A549 (cell line): ENCODE measurements around the gene COL13A1. TPM values are rescaled to one million over a fixed set of nuclear protein-coding genes. Genes with fewer than 3 reads are reported as not detected.

Experiments
- ATAC-seq, 2 experiments: fragments of 200-7000 bp in 1 of 2; fragments of >200 bp in 1 of 2; cut with Nextera tagmentation in 1 of 2; cut with Tn5 transposase in 1 of 2; 3 replicates each; pipeline versions ENCODE4 v1.8.0 to v1.9.1; 2018 to 2020; ENCODE audit warnings: mild to moderate bottlenecking in 1 of 2, moderate library complexity in 1 of 2
- CTCF ChIA-PET: fragments of 300-600 bp; sonication (Branson Sonifier 250); formaldehyde crosslinking; extraction: SDS; loops from one replicate; lab custom pipeline; 2021; ENCODE audit warnings: antibody characterized with exemption, inconsistent platforms; lab: Yijun Ruan, JAX
- POLR2A ChIA-PET: fragments of 350-600 bp; formaldehyde crosslinking; extraction: SDS; loops from one replicate; lab custom pipeline; 2021; ENCODE audit warnings: antibody characterized with exemption, inconsistent platforms; lab: Yijun Ruan, JAX
- DNase-seq, 2 experiments: peaks; one replicate each; pipeline versions ENCODE4 v3.0.0 to v3.0.0-alpha.2; 2011 to 2016; ENCODE audit warnings: low read depth in 1 of 2, low spot score in 1 of 2
- FAIRE-seq: peaks from 2 replicates; lab custom pipeline; 2011; peaks lifted over from hg19 to GRCh38; lab: Jason Lieb, UNC
- H3K27ac ChIP-seq, 2 experiments: fragments of >200 bp; sonication (Bioruptor Twin); formaldehyde crosslinking; 3 replicates each; pipeline ENCODE4 v1.5.1; 2016 to 2017
- H3K4me1 ChIP-seq: fragments of >200 bp; sonication (Bioruptor Twin); formaldehyde crosslinking; 3 replicates; pipeline ENCODE4 v1.6.1; 2016
- H3K4me2 ChIP-seq: fragments of >200 bp; sonication (Bioruptor Twin); formaldehyde crosslinking; 3 replicates; pipeline ENCODE4 v1.6.1; 2016
- H3K4me3 ChIP-seq: fragments of >200 bp; sonication (Bioruptor Twin); formaldehyde crosslinking; 3 replicates; pipeline ENCODE4 v1.5.1; 2016
- H3K9me3 ChIP-seq: fragments of >200 bp; sonication (Bioruptor Twin); formaldehyde crosslinking; 3 replicates; pipeline ENCODE4 v1.6.1; 2016
- BCL3 ChIP-seq: fragments of >200 bp; sonication (Bioruptor Twin); formaldehyde crosslinking; IDR thresholded peaks from 3 replicates; pipeline ENCODE4 v1.6.1; 2016
- CBX8 ChIP-seq: fragments of 200-600 bp; sonication (generic); IDR thresholded peaks from 2 replicates; pipeline ENCODE4 v1.6.1; 2016
- CTCF ChIP-seq: fragments of >200 bp; sonication (Bioruptor Twin); formaldehyde crosslinking; IDR thresholded peaks from 3 replicates; pipeline ENCODE4 v1.5.1; 2016
- ESRRA ChIP-seq: fragments of 150-350 bp; IDR thresholded peaks from 2 replicates; pipeline ENCODE4 v1.6.1; 2014; ENCODE audit warnings: mild to moderate bottlenecking, low read length, borderline replicate concordance
- FOXS1 ChIP-seq: fragments of 250-450 bp; sonication (Bioruptor Pico); IDR thresholded peaks from 2 replicates; pipeline ENCODE4 v1.5.0; 2020; ENCODE audit warnings: mild to moderate bottlenecking, moderate library complexity
- HES2 ChIP-seq: fragments of >200 bp; sonication (Bioruptor Twin); formaldehyde crosslinking; IDR thresholded peaks from 2 replicates; pipeline ENCODE4 v1.6.1; 2016
- HEYL ChIP-seq: fragments of 250-450 bp; sonication (Bioruptor Pico); IDR thresholded peaks from 2 replicates; pipeline ENCODE4 v1.8.0; 2021; ENCODE audit warnings: mild to moderate bottlenecking, moderate library complexity
- HMGXB4 ChIP-seq: fragments of 250-450 bp; sonication (Bioruptor Pico); IDR thresholded peaks from 2 replicates; pipeline ENCODE4 v1.5.0; 2021; ENCODE audit warnings: mild to moderate bottlenecking, moderate library complexity, borderline replicate concordance
- JUN ChIP-seq, 2 experiments: fragments of >200 bp; sonication (Bioruptor Twin); formaldehyde crosslinking; IDR thresholded peaks; 2 replicates in 1 of 2; 3 replicates in 1 of 2; pipeline ENCODE4 v1.6.1; 2016 to 2017
- MAFK ChIP-seq: fragments of 450-650 bp; IDR thresholded peaks from 2 replicates; pipeline ENCODE4 v1.6.1; 2014; ENCODE audit not compliant: partially characterized antibody
- MYC ChIP-seq: IDR thresholded peaks from 2 replicates; pipeline ENCODE4 v1.6.1; 2012; ENCODE audit warnings: mild to moderate bottlenecking, inconsistent platforms, low read length, improper control_type of control experiment, borderline replicate concordance
- NR3C1 ChIP-seq: fragments of >200 bp; sonication (Bioruptor Twin); formaldehyde crosslinking; IDR thresholded peaks from 3 replicates; pipeline ENCODE4 v1.6.1; 2017
- POLR2AphosphoS2 ChIP-seq: conservative IDR thresholded peaks from 2 replicates; pipeline ENCODE4 v1.6.1; 2012; ENCODE audit warnings: low read length, improper control_type of control experiment, inconsistent platforms
- RCOR1 ChIP-seq: fragments of 150-350 bp; IDR thresholded peaks from 2 replicates; pipeline ENCODE4 v1.6.1; 2014; ENCODE audit warnings: antibody characterized with exemption, low read length, low read depth
- TP53 ChIP-seq: fragments of 250-450 bp; sonication (Bioruptor Pico); IDR thresholded peaks from 2 replicates; pipeline ENCODE4 v1.5.0; 2021; ENCODE audit warnings: mild to moderate bottlenecking, moderate library complexity
- USF2 ChIP-seq: fragments of 450-650 bp; IDR thresholded peaks from 2 replicates; pipeline ENCODE4 v1.6.1; 2014; ENCODE audit warnings: antibody characterized with exemption
- ZFP36 ChIP-seq: fragments of 450-650 bp; IDR thresholded peaks from 2 replicates; pipeline ENCODE4 v1.6.1; 2014; ENCODE audit warnings: borderline replicate concordance; ENCODE audit not compliant: partially characterized antibody
- ZNF302 ChIP-seq: fragments of 250-450 bp; sonication (Bioruptor Pico); IDR thresholded peaks from 2 replicates; pipeline ENCODE4 v1.9.0; 2021; ENCODE audit warnings: inconsistent platforms, mild to moderate bottlenecking, moderate library complexity
- WGBS: methylation state at CpG from one replicate; pipeline ENCODE4 v1.1.6; 2017; ENCODE audit errors: missing lambda C conversion rate; 5-methylcytosine and 5-hydroxymethylcytosine counted together
- polyA plus RNA-seq, 4 experiments: library from polyadenylated mRNA; depleted of rRNA in 3 of 4; stranded (reverse); fragments of >200 nt; fragmentation: RNase III in 1 of 4; extraction: RNeasy Plus Mini Kit Qiagen cat#74134 plus additional on column Dnase treatment in 1 of 4; gene quantifications; 2 replicates in 3 of 4; 3 replicates in 1 of 4; pipeline ENCODE4 v1.2.3, GENCODE V29; 2011 to 2017

The COL13A1 gene
- polyA plus RNA-seq, 2 of the 4 experiments (the other 2 are of a cell fraction) = 0.08 to 0.27 TPM

- ATAC-seq (no peak), DNase-seq (no peak), FAIRE-seq (no peak)
- CTCF ChIA-PET = interaction anchor here (0.6 to 6.2 kb wide), 5 partner anchors 9 to 106 kb away, joined by 3 to 41 read pairs (median 7); no protein-coding TSS in a partner anchor
- H3K27ac ChIP-seq = no peak overlapping the region
- TF ChIP-seq HMGXB4 = no peak
- no peak for TF ChIP-seq HEYL (CRISPR knock-in tag)
- TF ChIP-seq CBX8 = no peak
- no peak for TF ChIP-seq POLR2AphosphoS2
- no peak for TF ChIP-seq HES2
- POLR2A ChIA-PET = no interaction called here
- 89% methylated on average over 1 of the region's 1 CpG for WGBS
- H3K4me1 ChIP-seq = peaks cover 9% of the 10 kb centered on the region
- no peak overlapping the region for H3K4me3 ChIP-seq
- no peaks in the 10 kb centered on the region for H3K9me3 ChIP-seq
- no peak overlapping the region for H3K4me2 ChIP-seq
Observed at GRCh38 chr10:69809318-69809717, 7.6 kb downstream of the COL13A1 start.

GRCh38 chr10:69810097-69810496 lies 8.4 kb downstream of the COL13A1 start:
- ATAC-seq (no peak), FAIRE-seq (no peak), DNase-seq (no peak)
- ChIA-PET CTCF (interaction anchor here (0.6 to 6.2 kb wide), 5 partner anchors 10 to 105 kb away, joined by 3 to 41 read pairs (median 7); no protein-coding TSS in a partner anchor), POLR2A (no interaction called here)
- Histone ChIP-seq H3K9me3 (no peaks in the 10 kb centered on the region), H3K4me2 (no peak overlapping the region), H3K27ac (no peak overlapping the region), H3K4me3 (no peak overlapping the region), H3K4me1 (peaks cover 9% of the 10 kb centered on the region)
- 74% methylated on average over 9 of the region's 9 CpGs for WGBS
- TF ChIP-seq USF2 = no peak
- no peak for TF ChIP-seq BCL3
- no peak for TF ChIP-seq TP53
- no peak for TF ChIP-seq ZNF302 (CRISPR knock-in tag)
- TF ChIP-seq JUN (IDR thresholded peaks at IDR 0.05) = no peak
- no peak for TF ChIP-seq ESRRA
- TF ChIP-seq ZFP36 = no peak
- TF ChIP-seq HMGXB4 = no peak
- no peak for TF ChIP-seq HES2
- TF ChIP-seq CTCF = no peak
- no peak for TF ChIP-seq FOXS1
- TF ChIP-seq MAFK = no peak
- no peak for TF ChIP-seq NR3C1
- no peak for TF ChIP-seq RCOR1
- no peak for TF ChIP-seq MYC
